H1 (cell line): ENCODE measurements around the gene SHPK. TPM values are rescaled to one million over a fixed set of nuclear protein-coding genes. Genes with fewer than 3 reads are reported as not detected.

Source experiments
- CTCF ChIA-PET: fragments of 300-600 bp; sonication (Branson Sonifier 250); formaldehyde crosslinking; loops from one replicate; lab custom pipeline; 2021; ENCODE audit not compliant: partially characterized antibody; lab: Charles Lee
- POLR2A ChIA-PET: fragments of 300-600 bp; sonication (Branson Sonifier 250); formaldehyde crosslinking; loops from one replicate; lab custom pipeline; 2021; ENCODE audit warnings: inconsistent platforms; ENCODE audit not compliant: partially characterized antibody; lab: Charles Lee
- DNase-seq, 2 experiments: peaks; one replicate each; pipeline versions ENCODE4 v3.0.0 to v3.0.0-alpha.2; 2010 to 2022; ENCODE audit warnings: low spot score in 2 of 2, low read depth in 1 of 2, mixed read lengths in 1 of 2
- FAIRE-seq: peaks from 2 replicates; lab custom pipeline; 2011; peaks lifted over from hg19 to GRCh38; lab: Jason Lieb, UNC
- H2AFZ ChIP-seq: 2 replicates; pipeline ENCODE4 v1.8.1; 2012; ENCODE audit warnings: low read length, inconsistent platforms
- H2AK5ac ChIP-seq: 2 replicates; pipeline ENCODE4 v1.6.1; 2013; ENCODE audit warnings: low read depth, low read length
- H2BK120ac ChIP-seq: replicated peaks from 2 replicates; pipeline ENCODE3; 2013; ENCODE audit warnings: low read depth, low read length, inconsistent platforms
- H2BK12ac ChIP-seq: 2 replicates; pipeline ENCODE4 v1.6.1; 2013; ENCODE audit warnings: low read depth, low read length
- H2BK15ac ChIP-seq: 2 replicates; pipeline ENCODE4 v1.6.1; 2013; ENCODE audit warnings: low read length
- H2BK20ac ChIP-seq: 2 replicates; pipeline ENCODE4 v1.6.1; 2013; ENCODE audit warnings: low read length
- H2BK5ac ChIP-seq: 2 replicates; pipeline ENCODE4 v1.6.1; 2013; ENCODE audit warnings: low read depth, low read length
- H3K14ac ChIP-seq: 2 replicates; pipeline ENCODE4 v1.6.1; 2013; ENCODE audit warnings: inconsistent platforms; ENCODE audit not compliant: insufficient read length
- H3K18ac ChIP-seq: 2 replicates; pipeline ENCODE4 v1.6.1; 2013; ENCODE audit warnings: low read length; ENCODE audit errors: extremely low read depth
- H3K23ac ChIP-seq: 2 replicates; pipeline ENCODE4 v1.6.1; 2013; ENCODE audit warnings: inconsistent platforms; ENCODE audit not compliant: insufficient read length
- H3K23me2 ChIP-seq: 2 replicates; pipeline ENCODE4 v1.6.1; 2013; ENCODE audit warnings: low read depth, low read length
- H3K27ac ChIP-seq: 2 replicates; pipeline ENCODE4 v1.6.1; 2011; ENCODE audit warnings: low read depth, low read length, inconsistent platforms
- H3K27me3 ChIP-seq, 4 experiments: replicated peaks in 1 of 4; 1 replicate in 1 of 4; 2 replicates in 3 of 4; pipeline versions ENCODE4 v1.6.1 to v1.8.1; 2011 to 2013; ENCODE audit warnings: low read length in 3 of 4, mild to moderate bottlenecking in 3 of 4, inconsistent platforms in 2 of 4, mixed read lengths in 2 of 4, moderate library complexity in 1 of 4; ENCODE audit not compliant: control insufficient read depth in 3 of 4, insufficient read depth in 3 of 4; ENCODE audit errors: extremely low read depth in 1 of 4
- H3K36me3 ChIP-seq, 4 experiments: 2 replicates each; pipeline versions ENCODE4 v1.6.1 to v1.8.1; 2011 to 2013; ENCODE audit warnings: mild to moderate bottlenecking in 4 of 4, low read length in 3 of 4, moderate library complexity in 2 of 4, control low read depth in 1 of 4, inconsistent platforms in 1 of 4; ENCODE audit not compliant: insufficient read depth in 4 of 4, control insufficient read depth in 2 of 4
- H3K4ac ChIP-seq: replicated peaks from 2 replicates; pipeline ENCODE3; 2013; ENCODE audit warnings: low read length, low read depth, mixed read lengths, inconsistent platforms; ENCODE audit not compliant: insufficient read length
- H3K4me1 ChIP-seq, 4 experiments: replicated peaks in 1 of 4; 1 replicate in 1 of 4; 2 replicates in 3 of 4; pipeline versions ENCODE4 v1.6.1 to v1.8.1; 2011 to 2013; ENCODE audit warnings: low read length in 3 of 4, inconsistent platforms in 2 of 4, mixed read lengths in 1 of 4; ENCODE audit not compliant: insufficient read depth in 4 of 4, control insufficient read depth in 3 of 4
- H3K4me2 ChIP-seq, 2 experiments: 2 replicates each; pipeline versions ENCODE4 v1.6.1 to v1.8.1; 2011 to 2013; ENCODE audit warnings: low read depth in 2 of 2, low read length in 2 of 2, control low read depth in 1 of 2, inconsistent platforms in 1 of 2, mild to moderate bottlenecking in 1 of 2; ENCODE audit not compliant: insufficient read depth in 1 of 2
- H3K4me3 ChIP-seq, 4 experiments: fragments of 200-600, 300-600 bp in 1 of 4; sonication (generic), shearing (Covaris generic), sonication (Bioruptor Twin) in 1 of 4; 2 replicates each; pipeline versions ENCODE4 v1.5.1 to v1.8.1; 2011 to 2016; ENCODE audit warnings: low read length in 4 of 4, low read depth in 3 of 4, control low read depth in 2 of 4, inconsistent platforms in 2 of 4, mild to moderate bottlenecking in 2 of 4, mixed read lengths in 1 of 4, moderate library complexity in 1 of 4; ENCODE audit not compliant: insufficient read depth in 2 of 4; ENCODE audit errors: extremely low read depth in 1 of 4
- H3K56ac ChIP-seq: replicated peaks from 2 replicates; pipeline ENCODE3; 2013; ENCODE audit warnings: low read depth, mild to moderate bottlenecking, mixed read lengths, low read length, inconsistent platforms; ENCODE audit not compliant: insufficient read length
- H3K79me1 ChIP-seq: 2 replicates; pipeline ENCODE4 v1.6.1; 2013; ENCODE audit warnings: low read depth, low read length, control low read depth
- H3K79me2 ChIP-seq, 2 experiments: 2 replicates each; pipeline versions ENCODE4 v1.6.1 to v1.8.1; 2012 to 2013; ENCODE audit warnings: low read length in 2 of 2, mild to moderate bottlenecking in 2 of 2, inconsistent platforms in 1 of 2; ENCODE audit not compliant: insufficient read depth in 2 of 2, control insufficient read depth in 1 of 2
- H3K9ac ChIP-seq, 4 experiments: replicated peaks in 1 of 4; 1 replicate in 1 of 4; 2 replicates in 3 of 4; pipeline versions ENCODE4 v1.6.1 to v1.8.1; 2011 to 2013; ENCODE audit warnings: low read depth in 3 of 4, low read length in 3 of 4, control low read depth in 2 of 4, mild to moderate bottlenecking in 2 of 4, moderate library complexity in 2 of 4, inconsistent platforms in 1 of 4; ENCODE audit errors: extremely low read depth in 1 of 4
- H3K9me3 ChIP-seq, 2 experiments: 2 replicates each; pipeline versions ENCODE4 v1.6.1 to v1.8.1; 2012 to 2013; ENCODE audit warnings: mild to moderate bottlenecking in 2 of 2, moderate library complexity in 2 of 2, control low read depth in 1 of 2, inconsistent platforms in 1 of 2, low read depth in 1 of 2, low read length in 1 of 2, mixed read lengths in 1 of 2; ENCODE audit not compliant: insufficient read depth in 2 of 2
- H4K20me1 ChIP-seq, 2 experiments: replicated peaks in 1 of 2; 2 replicates each; pipeline versions ENCODE3 to v1.8.1; 2011 to 2013; ENCODE audit warnings: inconsistent platforms in 2 of 2, low read length in 2 of 2, mild to moderate bottlenecking in 1 of 2; ENCODE audit not compliant: insufficient read depth in 2 of 2, control insufficient read depth in 1 of 2
- H4K5ac ChIP-seq: 2 replicates; pipeline ENCODE4 v1.6.1; 2013; ENCODE audit warnings: low read length, low read depth, mixed read lengths, inconsistent platforms; ENCODE audit not compliant: insufficient read length
- H4K8ac ChIP-seq: 2 replicates; pipeline ENCODE4 v1.8.0; 2013; ENCODE audit warnings: mild to moderate bottlenecking, moderate library complexity, low read length, inconsistent platforms; ENCODE audit not compliant: insufficient read depth; ENCODE audit errors: extremely low read depth
- H4K91ac ChIP-seq: replicated peaks from 2 replicates; pipeline ENCODE3; 2013; ENCODE audit warnings: low read length, mixed read lengths, inconsistent platforms; ENCODE audit not compliant: insufficient read length
- CBX5 ChIP-seq: fragments of 300-800, 300-1000 bp; sonication (generic); IDR thresholded peaks from 2 replicates; pipeline ENCODE4 v1.7.1; 2016; ENCODE audit warnings: antibody characterized with exemption, low read length, low read depth
- E2F6 ChIP-seq: IDR thresholded peaks from 2 replicates; pipeline ENCODE4 v1.6.1; 2012; ENCODE audit warnings: inconsistent platforms
- FOSL1 ChIP-seq: IDR thresholded peaks from 2 replicates; pipeline ENCODE4 v1.6.1; 2011; ENCODE audit warnings: mild to moderate bottlenecking, low read depth, low read length, moderate library complexity; ENCODE audit not compliant: insufficient read depth
- RXRA ChIP-seq: IDR thresholded peaks from 2 replicates; pipeline ENCODE4 v1.6.1; 2011; ENCODE audit warnings: low read depth, mild to moderate bottlenecking, low read length, moderate library complexity; ENCODE audit not compliant: insufficient read depth
- SIX5 ChIP-seq: IDR thresholded peaks from 2 replicates; pipeline ENCODE4 v1.6.1; 2011; ENCODE audit warnings: mild to moderate bottlenecking, low read depth, low read length
- TAF1 ChIP-seq: IDR thresholded peaks from 2 replicates; pipeline ENCODE4 v1.6.1; 2011; ENCODE audit warnings: mild to moderate bottlenecking, low read depth, low read length
- TBP ChIP-seq: IDR thresholded peaks from 2 replicates; pipeline ENCODE4 v1.6.1; 2011; ENCODE audit warnings: low read depth, low read length, improper control_type of control experiment
- YY1 ChIP-seq: IDR thresholded peaks from 2 replicates; pipeline ENCODE4 v1.6.1; 2011; ENCODE audit warnings: low read depth, mild to moderate bottlenecking, low read length
- WGBS, 2 experiments: shearing (Covaris generic) in 1 of 2; methylation state at CpG; one replicate each; pipeline versions ENCODE4 v1.1.6 to v1.1.7; 2013 to 2015; ENCODE audit warnings: low lambda C conversion rate in 2 of 2, mixed read lengths in 2 of 2, inconsistent platforms in 1 of 2, low coverage in 1 of 2, missing lambda C conversion rate in 1 of 2; ENCODE audit not compliant: insufficient replicate concordance in 2 of 2, insufficient coverage in 1 of 2, insufficient read length in 1 of 2; ENCODE audit errors: extremely low coverage in 1 of 2, missing lambda C conversion rate in 1 of 2; 5-methylcytosine and 5-hydroxymethylcytosine counted together
- polyA plus RNA-seq, 7 experiments: library from polyadenylated mRNA; depleted of rRNA in 3 of 7; stranded (reverse) in 5 of 7; unstranded in 2 of 7; fragments of >200 nt in 5 of 7; fragments of 200-250 nt in 2 of 7; gene quantifications; 1 replicate in 5 of 7; 2 replicates in 1 of 7; 4 replicates in 1 of 7; pipeline versions ENCODE4 v1.2.1 to v1.2.3, GENCODE V29; 2011 to 2013; ENCODE audit warnings: missing spikeins in 2 of 7, mixed read lengths in 2 of 7
- total RNA-seq: library from RNA; stranded (reverse); fragmentation: NEBNext Ultra II Directional; extraction: Animal tissue kit (Norgen Biotek cat#: 25700); gene quantifications from 2 replicates; pipeline ENCODE4 v1.2.1, GENCODE V29; 2021

The SHPK gene
- total and polyA plus RNA-seq, 2 of the 8 experiments (the other 6 are each of a cell fraction or from before 2014, with no cell fraction given): 28.6 to 36.7 TPM

GRCh38 chr17:3655766-3656165 is 19.7 kb upstream of the SHPK start:
- peaks cover 0 to 6% (median 2%) of the 10 kb centered on the region in 4 experiments; a peak in 4 of 8 replicates for H3K36me3 ChIP-seq
- no peak overlapping the region for H2AFZ ChIP-seq
- no peak overlapping the region for H3K4me3 ChIP-seq
- no peak for DNase-seq
- H2BK15ac ChIP-seq: no peak overlapping the region
- H3K27ac ChIP-seq: no peak overlapping the region
- no peak for FAIRE-seq
- H2BK5ac ChIP-seq: no peak overlapping the region
- H3K14ac ChIP-seq: no peak overlapping the region
- peaks cover 0 to 3% (median 1%) of the 10 kb centered on the region in 4 experiments; a peak in 3 of 7 replicates for H3K4me1 ChIP-seq
- no peak overlapping the region for H3K4ac ChIP-seq
- H2BK120ac ChIP-seq: no peak overlapping the region
- TF ChIP-seq TAF1: no peak
- TF ChIP-seq SIX5: no peak
- TF ChIP-seq YY1: no peak
- no peak for TF ChIP-seq FOSL1
- no peak for TF ChIP-seq CBX5
- TF ChIP-seq TBP: no peak
- TF ChIP-seq RXRA: no peak
- no peak for TF ChIP-seq E2F6
- H4K8ac ChIP-seq: no peak overlapping the region
- no peak overlapping the region for H2BK20ac ChIP-seq
- POLR2A ChIA-PET: interaction anchor here (1.3 to 18.4 kb wide), 8 partner anchors 8 to 40 kb away, joined by 3 to 194 read pairs (median 10); partner anchors contain the start of genes CTNS, EMC6, P2RX5 and SHPK
- no peaks in the 10 kb centered on the region for H3K9me3 ChIP-seq
- H3K23me2 ChIP-seq: no peaks in the 10 kb centered on the region; the same call in 1 of the 2 replicates
- WGBS, 2 experiments: 89% methylated on average over 3 of the region's 11 CpGs; no CpG with 5 or more reads in 1 of the 2 experiments
- no peaks in the 10 kb centered on the region; the same call in 1 of the 2 replicates for H3K79me1 ChIP-seq
- H4K91ac ChIP-seq: no peak overlapping the region
- no peak overlapping the region for H3K4me2 ChIP-seq
- H2BK12ac ChIP-seq: no peak overlapping the region
- no peaks in the 10 kb centered on the region for H3K79me2 ChIP-seq
- no peak overlapping the region for H3K23ac ChIP-seq
- CTCF ChIA-PET: interaction anchor here (0.6 kb wide), 1 partner anchor 730 kb away, joined by 3 read pairs; no protein-coding TSS in a partner anchor
- H4K20me1 ChIP-seq: peaks cover 2 to 4% of the 10 kb centered on the region in 2 experiments
- H3K27me3 ChIP-seq: no peaks in the 10 kb centered on the region; a peak in 1 of 7 replicates
- no peak overlapping the region for H3K56ac ChIP-seq
- no peak overlapping the region; the same call in 1 of the 2 replicates for H3K18ac ChIP-seq
- H4K5ac ChIP-seq: no peak overlapping the region
- H2AK5ac ChIP-seq: no peak overlapping the region
- no peak overlapping the region for H3K9ac ChIP-seq
